Tibial nerve (tissue), 3 donors: ENCODE measurements around the gene ZNHIT2.

ENCODE experiments used
- CTCF ChIP-seq, 5 experiments: fragments of 200-600 bp in 3 of 5; fragments of 450-650 bp in 2 of 5; sonication (generic) in 3 of 5; IDR thresholded peaks; one replicate each; pipeline ENCODE4 v1.5.1; 2016 to 2019; ENCODE audit warnings: antibody characterized with exemption in 5 of 5, mild to moderate bottlenecking in 3 of 5, moderate library complexity in 2 of 5
- POLR2A ChIP-seq, 2 donors: fragments of 450-650 bp; IDR thresholded peaks; one replicate each; pipeline ENCODE4 v1.6.1; 2017; ENCODE audit warnings: antibody characterized with exemption in 2 of 2, mild to moderate bottlenecking in 2 of 2, moderate library complexity in 2 of 2

GRCh38 chr11:65129649-65130441 lies 12.3 kb upstream of the ZNHIT2 start:
- TF ChIP-seq POLR2A (IDR thresholded peaks at IDR 0.05), result no peak
- TF ChIP-seq CTCF (IDR thresholded peaks at IDR 0.05), result no peak
